ENCODE data around the gene LRRC23. TPM values are rescaled to one million over a fixed set of nuclear protein-coding genes. Genes with fewer than 3 reads are reported as not detected.

The LRRC23 gene
- total and polyA plus RNA-seq, 2 of the 13 experiments (the other 11 are each of a cell fraction or from before 2014, with no cell fraction given): 6.0 to 7.8 TPM

- TF ChIP-seq PRDM10 (CRISPR knock-in tag; IDR thresholded peaks at IDR 0.05; ENCODE audit: low read depth) (no peak), ZNF792 (CRISPR knock-in tag; IDR thresholded peaks at IDR 0.05) (0 out of 2 replicates have a peak, but pooled peaks have one; percentile 24), MEF2D (CRISPR knock-in tag; IDR thresholded peaks at IDR 0.05) (0 out of 2 replicates have a peak, but pooled peaks have one; percentile 49), CTCF (CRISPR knock-in tag; IDR thresholded peaks at IDR 0.05) (peak; percentile 81), SIN3A (IDR thresholded peaks at IDR 0.05; ENCODE audit: borderline replicate concordance, low read depth, low read length) (peak; percentile 49; the same call in 1 of the 2 replicates), ATF6 (CRISPR knock-in tag; conservative IDR thresholded peaks at IDR 0.05) (0 out of 2 replicates have a peak, but pooled peaks have one; percentile 22), KDM2A (CRISPR knock-in tag; IDR thresholded peaks at IDR 0.05; ENCODE audit: borderline replicate concordance, low read depth) (peak; percentile 57; the same call in 1 of the 2 replicates), RNF2 (conservative IDR thresholded peaks at IDR 0.05; ENCODE audit: low read depth) (no peak), ZNF253 (CRISPR knock-in tag; IDR thresholded peaks at IDR 0.05; ENCODE audit: borderline replicate concordance) (no peak), MAZ (IDR thresholded peaks at IDR 0.05; ENCODE audit: borderline replicate concordance, low read depth, low read length) (no peak), MAZ (CRISPR knock-in tag; IDR thresholded peaks at IDR 0.05; ENCODE audit: low read depth) (peak; percentile 39; the same call in 1 of the 2 replicates), ATF2 (CRISPR knock-in tag; IDR thresholded peaks at IDR 0.05) (no peak), ZBTB10 (CRISPR knock-in tag; IDR thresholded peaks at IDR 0.05; ENCODE audit: borderline replicate concordance) (no peak), HMGXB4 (CRISPR knock-in tag; IDR thresholded peaks at IDR 0.05; ENCODE audit: borderline replicate concordance in 1 of 2, low read depth in 1 of 2) (peak in 1 of 2 experiments; percentile 82)
These were observed 57.2 kb downstream of the LRRC23 start (continued) for GRCh38 chr12:6961695-6962284.
